Rectal smooth muscle tissue (tissue), 1 donor: ENCODE measurements around the gene MSRB3.

ENCODE experiments used
- H3K27ac ChIP-seq: one replicate; pipeline ENCODE4 v1.7.0; 2013; ENCODE audit warnings: low read depth, low read length, inconsistent platforms
- H3K27me3 ChIP-seq: one replicate; pipeline ENCODE4 v1.7.0; 2013; ENCODE audit warnings: low read length; ENCODE audit not compliant: control insufficient read depth, insufficient read depth
- H3K36me3 ChIP-seq: one replicate; pipeline ENCODE4 v1.7.0; 2013; ENCODE audit warnings: low read length; ENCODE audit not compliant: control insufficient read depth, insufficient read depth
- H3K4me1 ChIP-seq: one replicate; pipeline ENCODE4 v1.7.0; 2013; ENCODE audit warnings: low read length; ENCODE audit not compliant: control insufficient read depth, insufficient read depth
- H3K4me3 ChIP-seq: one replicate; pipeline ENCODE4 v1.7.0; 2013; ENCODE audit warnings: low read length
- H3K9ac ChIP-seq: one replicate; pipeline ENCODE4 v1.7.0; 2013; ENCODE audit warnings: low read length

Gene MSRB3

DNA sequence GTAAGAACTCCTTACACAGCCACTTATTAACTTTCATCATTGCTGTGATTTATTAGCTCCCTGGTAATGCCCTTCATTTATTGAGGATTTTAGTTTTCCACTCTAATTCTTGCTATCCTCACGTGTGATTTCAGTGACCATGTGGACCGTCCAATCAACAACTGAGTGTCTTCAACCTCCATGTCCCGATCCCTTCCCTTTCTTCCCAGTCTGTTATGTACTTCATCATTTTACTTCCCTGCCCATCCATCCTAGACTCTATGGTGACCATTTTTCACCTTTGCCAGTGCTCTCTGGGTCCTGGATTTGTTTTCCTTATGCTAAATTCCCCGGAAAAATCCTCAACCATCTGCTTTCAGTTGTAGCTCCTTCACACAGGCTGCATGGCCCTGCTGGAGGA is 111.0 kb downstream of the MSRB3 start:
- Histone ChIP-seq H3K9ac (no peak overlapping the region), H3K36me3 (no peaks in the 10 kb centered on the region), H3K27me3 (no peaks in the 10 kb centered on the region), H3K4me3 (no peak overlapping the region), H3K27ac (no peak overlapping the region), H3K4me1 (no peaks in the 10 kb centered on the region)

- Histone ChIP-seq H3K27ac (no peak overlapping the region), H3K4me1 (no peaks in the 10 kb centered on the region), H3K4me3 (no peak overlapping the region), H3K36me3 (no peaks in the 10 kb centered on the region), H3K9ac (no peak overlapping the region), H3K27me3 (no peaks in the 10 kb centered on the region)
Observed at GRCh38 chr12:65391711-65392110, 113.2 kb downstream of the MSRB3 start.

DNA sequence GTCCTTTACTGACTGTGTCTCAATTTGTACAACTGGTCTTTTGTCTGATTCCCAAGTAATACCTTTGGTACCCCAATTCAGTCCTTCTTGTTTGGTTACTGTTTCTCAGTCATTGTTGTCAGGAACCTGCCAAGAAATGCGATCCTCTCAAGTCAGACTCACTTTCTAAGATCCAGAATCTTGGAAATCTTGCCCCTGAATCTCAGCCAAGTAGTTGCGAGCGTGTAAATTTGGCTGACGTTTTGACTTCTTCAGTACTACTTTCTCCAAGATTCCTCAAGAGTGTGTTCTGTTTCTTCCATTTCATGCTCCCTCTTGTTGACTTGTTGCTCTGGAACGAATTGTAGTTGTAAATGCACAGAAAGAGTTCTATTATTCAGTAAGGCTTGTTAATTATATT is 114.0 kb downstream of the MSRB3 start:
- Histone ChIP-seq H3K4me1 (no peaks in the 10 kb centered on the region), H3K27me3 (no peaks in the 10 kb centered on the region), H3K36me3 (no peaks in the 10 kb centered on the region), H3K4me3 (no peak overlapping the region), H3K27ac (no peak overlapping the region), H3K9ac (no peak overlapping the region)

- Histone ChIP-seq H3K4me1 (no peaks in the 10 kb centered on the region), H3K4me3 (no peak overlapping the region), H3K27me3 (no peaks in the 10 kb centered on the region), H3K27ac (no peak overlapping the region), H3K36me3 (no peaks in the 10 kb centered on the region), H3K9ac (no peak overlapping the region)
Observed at GRCh38 chr12:65403188-65403587, 124.7 kb downstream of the MSRB3 start.

DNA sequence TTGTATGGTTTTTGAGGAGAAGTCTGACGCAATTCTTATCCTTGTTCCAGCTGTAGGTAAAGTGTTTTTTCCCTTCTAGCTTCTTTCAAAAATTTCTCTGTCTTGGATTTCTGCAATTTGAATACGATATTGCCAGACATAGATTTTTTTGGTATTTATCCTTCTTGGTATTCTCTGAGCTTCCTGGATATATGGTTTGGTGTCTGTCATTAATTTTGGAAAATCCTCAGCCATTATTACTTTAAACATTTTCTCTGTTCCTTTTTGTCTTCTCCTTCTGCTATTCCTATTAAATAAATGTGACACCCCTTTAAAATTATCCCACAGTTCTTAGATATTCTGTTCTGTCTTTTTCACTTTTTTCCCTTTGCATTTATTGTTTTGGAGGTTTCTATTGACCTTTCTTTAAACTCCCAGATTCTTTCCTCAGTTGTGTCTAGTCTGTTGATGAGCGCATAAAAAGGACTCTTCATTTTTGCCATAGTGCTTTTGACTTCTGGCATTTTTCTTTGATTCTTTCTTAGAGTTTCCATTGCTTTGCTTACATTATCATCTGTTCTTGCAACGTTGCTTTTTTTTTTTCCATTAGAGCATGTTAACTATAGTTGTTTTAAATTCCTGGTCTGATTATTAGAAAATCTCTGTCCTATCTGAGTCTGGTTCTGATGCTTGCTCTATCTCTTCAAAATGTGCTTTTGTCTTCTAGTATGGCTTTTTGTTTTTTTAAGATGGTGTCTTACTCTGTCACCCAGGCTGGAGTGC is 129.1 kb downstream of the MSRB3 start:
- H3K9ac ChIP-seq = no peak overlapping the region
- H3K27me3 ChIP-seq = no peaks in the 10 kb centered on the region
- H3K4me1 ChIP-seq = no peaks in the 10 kb centered on the region
- no peak overlapping the region for H3K27ac ChIP-seq
- no peaks in the 10 kb centered on the region for H3K36me3 ChIP-seq
- no peak overlapping the region for H3K4me3 ChIP-seq

GRCh38 chr12:65408441-65408840 is 130.0 kb downstream of the MSRB3 start:
- H3K4me1 ChIP-seq = no peaks in the 10 kb centered on the region
- no peak overlapping the region for H3K4me3 ChIP-seq
- H3K9ac ChIP-seq = no peak overlapping the region
- H3K27me3 ChIP-seq = no peaks in the 10 kb centered on the region
- no peaks in the 10 kb centered on the region for H3K36me3 ChIP-seq
- no peak overlapping the region for H3K27ac ChIP-seq

GRCh38 chr12:65409726-65410125 is 131.2 kb downstream of the MSRB3 start:
- Histone ChIP-seq H3K27ac (no peak overlapping the region), H3K9ac (no peak overlapping the region), H3K4me3 (no peak overlapping the region), H3K36me3 (no peaks in the 10 kb centered on the region), H3K4me1 (no peaks in the 10 kb centered on the region), H3K27me3 (no peaks in the 10 kb centered on the region)

- Histone ChIP-seq H3K27me3 (no peaks in the 10 kb centered on the region), H3K9ac (no peak overlapping the region), H3K4me1 (no peaks in the 10 kb centered on the region), H3K36me3 (no peaks in the 10 kb centered on the region), H3K4me3 (no peak overlapping the region), H3K27ac (no peak overlapping the region)
Observed at GRCh38 chr12:65411171-65411570, 132.7 kb downstream of the MSRB3 start.

GRCh38 chr12:65414526-65414925 is 136.0 kb downstream of the MSRB3 start:
- H3K9ac ChIP-seq = no peak overlapping the region
- H3K4me1 ChIP-seq = peaks cover 2% of the 10 kb centered on the region
- H3K27me3 ChIP-seq = no peaks in the 10 kb centered on the region
- H3K36me3 ChIP-seq = no peaks in the 10 kb centered on the region
- no peak overlapping the region for H3K4me3 ChIP-seq
- no peak overlapping the region for H3K27ac ChIP-seq

DNA sequence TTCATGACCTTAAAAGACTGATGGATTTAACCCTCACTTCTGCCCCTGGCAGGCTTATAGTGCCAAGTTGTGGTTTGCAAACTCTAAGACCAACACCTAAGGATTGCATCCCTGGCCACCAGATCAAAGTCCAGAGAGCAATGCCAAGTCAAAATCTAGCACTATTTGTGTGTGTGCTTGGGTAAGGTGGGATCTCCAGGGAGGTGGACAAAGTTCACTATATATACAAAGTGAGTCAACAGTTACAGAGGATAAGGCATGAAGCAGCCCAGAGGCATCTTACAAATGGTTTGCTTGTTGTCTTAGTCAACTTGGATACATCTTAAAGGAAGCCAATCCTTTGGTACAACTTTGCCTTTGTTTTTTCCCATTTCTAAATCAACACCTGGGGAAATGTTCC is 137.3 kb downstream of the MSRB3 start:
- Histone ChIP-seq H3K27me3 (no peaks in the 10 kb centered on the region), H3K9ac (no peak overlapping the region), H3K4me1 (peaks cover 2% of the 10 kb centered on the region), H3K36me3 (no peaks in the 10 kb centered on the region), H3K4me3 (no peak overlapping the region), H3K27ac (no peak overlapping the region)

GRCh38 chr12:65419284-65420072 is 141.0 kb downstream of the MSRB3 start:
- Histone ChIP-seq H3K4me3 (no peak overlapping the region), H3K4me1 (peaks cover 2% of the 10 kb centered on the region), H3K36me3 (no peaks in the 10 kb centered on the region), H3K9ac (no peak overlapping the region), H3K27ac (no peak overlapping the region), H3K27me3 (no peaks in the 10 kb centered on the region)

DNA sequence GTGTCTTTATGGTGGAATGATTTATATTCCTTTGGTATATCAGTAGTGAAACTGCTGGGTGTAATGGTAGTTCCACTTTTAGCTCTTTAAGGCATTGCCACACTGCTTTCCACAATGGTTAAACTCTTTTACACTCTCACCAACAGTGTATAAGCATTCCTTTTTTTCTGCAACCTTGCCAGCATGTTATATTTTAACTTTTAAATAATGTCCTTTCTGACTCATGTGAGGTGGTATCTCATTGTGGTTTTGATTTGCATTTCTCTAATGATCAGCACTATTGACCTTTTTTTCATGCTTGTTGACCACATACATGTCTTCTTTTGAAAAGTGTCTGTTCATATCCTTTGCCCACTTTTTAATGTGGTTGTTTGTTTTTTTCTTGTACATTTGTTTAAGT is 142.5 kb downstream of the MSRB3 start:
- Histone ChIP-seq H3K9ac (no peak overlapping the region), H3K27ac (no peak overlapping the region), H3K4me3 (no peak overlapping the region)

GRCh38 chr12:65427646-65428045 is 149.2 kb downstream of the MSRB3 start:
- H3K4me1 ChIP-seq = peaks cover 7% of the 10 kb centered on the region
- H3K27me3 ChIP-seq = no peaks in the 10 kb centered on the region
- H3K4me3 ChIP-seq = no peak overlapping the region
- no peak overlapping the region for H3K9ac ChIP-seq
- H3K36me3 ChIP-seq = no peaks in the 10 kb centered on the region
- H3K27ac ChIP-seq = no peak overlapping the region

More for the DNA sequence above, 142.5 kb downstream of the MSRB3 start:
- H3K27me3 ChIP-seq = no peaks in the 10 kb centered on the region
- peaks cover 2% of the 10 kb centered on the region for H3K4me1 ChIP-seq
- H3K36me3 ChIP-seq = no peaks in the 10 kb centered on the region
